GM12864 (cell line): ENCODE measurements around the gene SPINK14.

ENCODE experiments used
- DNase-seq: peaks from one replicate; pipeline ENCODE4 v3.0.0-alpha.2; 2011; ENCODE audit warnings: low read depth
- H3K4me3 ChIP-seq: 2 replicates; pipeline ENCODE4 v1.5.1; 2011; ENCODE audit warnings: mild to moderate bottlenecking, low read depth, low read length, control low read depth
- TF ChIP-seq, protein P1 (sequence below): IDR thresholded peaks from 2 replicates; pipeline ENCODE4 v1.5.1; 2011; ENCODE audit warnings: low read depth, mild to moderate bottlenecking, moderate library complexity, low read length, control low read depth, inconsistent platforms; ENCODE audit errors: missing control alignments

Gene SPINK14

DNA sequence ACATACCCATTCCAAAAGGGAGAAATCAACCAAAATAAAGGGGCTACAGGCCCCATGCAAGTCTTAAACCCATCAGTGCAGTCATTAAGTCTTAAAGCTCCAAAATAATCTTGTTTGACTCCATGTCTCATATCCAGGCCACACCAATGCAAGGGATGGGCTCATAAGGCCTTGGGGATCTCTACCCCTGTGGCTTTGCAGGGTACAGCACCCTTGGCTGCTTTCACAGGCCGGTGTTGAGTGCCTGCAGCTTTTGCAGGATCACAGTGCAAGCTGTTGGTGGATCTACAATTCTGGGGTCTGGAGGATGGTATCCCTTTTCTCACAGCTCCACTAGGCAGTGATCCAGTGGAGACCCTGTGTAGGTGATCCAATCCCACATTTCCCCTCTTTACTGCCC lies 5.0 kb upstream of the SPINK14 start:
- TF ChIP-seq, protein P1, sequence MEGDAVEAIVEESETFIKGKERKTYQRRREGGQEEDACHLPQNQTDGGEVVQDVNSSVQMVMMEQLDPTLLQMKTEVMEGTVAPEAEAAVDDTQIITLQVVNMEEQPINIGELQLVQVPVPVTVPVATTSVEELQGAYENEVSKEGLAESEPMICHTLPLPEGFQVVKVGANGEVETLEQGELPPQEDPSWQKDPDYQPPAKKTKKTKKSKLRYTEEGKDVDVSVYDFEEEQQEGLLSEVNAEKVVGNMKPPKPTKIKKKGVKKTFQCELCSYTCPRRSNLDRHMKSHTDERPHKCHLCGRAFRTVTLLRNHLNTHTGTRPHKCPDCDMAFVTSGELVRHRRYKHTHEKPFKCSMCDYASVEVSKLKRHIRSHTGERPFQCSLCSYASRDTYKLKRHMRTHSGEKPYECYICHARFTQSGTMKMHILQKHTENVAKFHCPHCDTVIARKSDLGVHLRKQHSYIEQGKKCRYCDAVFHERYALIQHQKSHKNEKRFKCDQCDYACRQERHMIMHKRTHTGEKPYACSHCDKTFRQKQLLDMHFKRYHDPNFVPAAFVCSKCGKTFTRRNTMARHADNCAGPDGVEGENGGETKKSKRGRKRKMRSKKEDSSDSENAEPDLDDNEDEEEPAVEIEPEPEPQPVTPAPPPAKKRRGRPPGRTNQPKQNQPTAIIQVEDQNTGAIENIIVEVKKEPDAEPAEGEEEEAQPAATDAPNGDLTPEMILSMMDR = no peak
- no peak overlapping the region for H3K4me3 ChIP-seq
- no peak for DNase-seq

DNA sequence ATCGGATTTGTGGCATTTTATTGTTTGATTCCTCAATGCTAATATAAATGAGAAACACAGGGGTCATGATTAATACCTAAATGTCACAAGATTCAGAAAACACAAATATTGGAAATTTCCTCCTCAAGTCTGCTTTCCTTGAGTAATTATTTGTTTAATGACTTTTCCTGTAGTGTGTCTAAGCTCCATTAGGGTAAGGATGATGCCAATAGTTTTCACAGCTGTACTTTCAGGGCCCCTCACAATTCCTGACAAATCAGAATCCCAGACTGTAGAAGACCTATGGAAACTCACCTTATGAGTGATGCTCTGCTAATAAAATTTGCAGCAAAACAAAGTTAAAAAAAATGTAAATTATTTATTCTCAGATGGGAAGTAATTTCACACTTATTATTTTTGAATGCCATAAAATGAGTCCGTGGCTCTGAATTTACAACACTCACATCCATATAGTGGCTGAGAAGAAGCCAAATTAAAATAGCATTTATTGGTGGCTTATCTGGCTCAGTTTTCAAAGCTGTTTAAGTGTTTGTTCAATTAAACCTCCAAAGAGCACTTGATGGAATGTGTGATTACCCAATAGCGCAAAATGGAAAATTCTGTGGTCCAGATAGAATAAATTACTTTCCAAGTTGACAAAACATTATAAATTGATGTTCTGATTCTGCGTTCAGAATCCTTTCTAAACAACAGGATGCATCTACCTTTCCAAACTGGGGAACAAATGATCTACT lies 1.6 kb upstream of the SPINK14 start:
- no peak overlapping the region for H3K4me3 ChIP-seq
- TF ChIP-seq, protein P1 = no peak
- DNase-seq = no peak

DNA sequence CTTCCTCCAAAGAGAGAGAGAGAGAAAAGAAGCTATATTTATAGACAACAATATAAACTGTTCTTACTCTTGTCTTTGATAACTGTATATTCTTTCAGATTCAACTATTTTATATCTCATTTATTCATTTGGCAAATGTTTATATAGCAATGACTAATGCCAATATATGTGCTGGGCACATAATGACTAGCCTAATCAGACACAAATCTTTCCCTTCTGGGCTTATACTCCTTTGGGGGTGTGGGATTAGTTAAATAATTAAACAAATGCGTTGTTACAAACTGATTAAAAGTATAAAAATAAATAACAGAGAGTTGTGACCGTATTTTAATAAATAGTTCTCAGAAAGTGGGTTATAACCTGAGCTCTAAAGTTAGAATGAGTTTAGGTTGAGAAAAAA lies 4.0 kb downstream of the SPINK14 start:
- TF ChIP-seq, protein P1 = no peak
- H3K4me3 ChIP-seq = no peak overlapping the region
- no peak for DNase-seq

DNA sequence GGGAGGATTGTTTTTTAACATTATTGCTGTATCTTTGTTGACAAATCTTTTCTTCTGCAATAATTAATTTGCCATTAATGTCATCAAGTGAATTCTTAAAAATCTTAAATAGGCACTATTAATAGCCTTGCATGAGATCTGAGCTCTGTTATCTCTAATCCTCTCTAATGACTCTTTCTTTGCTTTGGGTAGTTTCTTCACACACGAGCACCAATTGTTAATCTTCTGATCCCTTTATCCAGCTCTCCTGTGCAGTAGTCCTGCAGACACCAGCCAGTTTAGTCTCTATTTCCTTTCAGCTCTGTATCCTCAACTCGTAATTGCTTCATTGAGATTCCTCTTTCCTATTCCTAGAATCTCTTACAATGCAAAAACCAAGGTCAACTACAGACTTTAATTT lies 8.1 kb downstream of the SPINK14 start:
- no peak for DNase-seq
- TF ChIP-seq, protein P1 = no peak
- no peak overlapping the region for H3K4me3 ChIP-seq

DNA sequence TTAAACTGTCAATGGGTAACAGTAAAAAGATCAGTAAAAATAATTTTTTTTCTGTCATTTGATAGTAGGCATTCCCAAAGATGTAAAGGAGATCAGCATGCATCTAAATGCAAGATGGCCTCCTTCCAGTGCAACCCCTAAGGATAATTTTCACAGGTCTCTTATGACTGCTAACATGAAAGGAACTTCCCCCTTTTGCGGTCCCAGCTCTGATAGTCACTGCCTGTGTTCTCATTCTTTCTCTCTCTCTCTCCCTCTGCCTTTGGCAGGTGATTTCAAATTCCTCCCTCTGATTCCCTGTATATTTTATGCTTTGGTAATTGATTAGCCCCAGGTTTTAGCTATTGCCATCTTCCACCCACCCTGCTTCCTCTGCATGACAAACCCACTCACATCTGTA lies 8.9 kb downstream of the SPINK14 start:
- TF ChIP-seq, protein P1 = no peak
- no peak overlapping the region for H3K4me3 ChIP-seq
- no peak for DNase-seq

DNA sequence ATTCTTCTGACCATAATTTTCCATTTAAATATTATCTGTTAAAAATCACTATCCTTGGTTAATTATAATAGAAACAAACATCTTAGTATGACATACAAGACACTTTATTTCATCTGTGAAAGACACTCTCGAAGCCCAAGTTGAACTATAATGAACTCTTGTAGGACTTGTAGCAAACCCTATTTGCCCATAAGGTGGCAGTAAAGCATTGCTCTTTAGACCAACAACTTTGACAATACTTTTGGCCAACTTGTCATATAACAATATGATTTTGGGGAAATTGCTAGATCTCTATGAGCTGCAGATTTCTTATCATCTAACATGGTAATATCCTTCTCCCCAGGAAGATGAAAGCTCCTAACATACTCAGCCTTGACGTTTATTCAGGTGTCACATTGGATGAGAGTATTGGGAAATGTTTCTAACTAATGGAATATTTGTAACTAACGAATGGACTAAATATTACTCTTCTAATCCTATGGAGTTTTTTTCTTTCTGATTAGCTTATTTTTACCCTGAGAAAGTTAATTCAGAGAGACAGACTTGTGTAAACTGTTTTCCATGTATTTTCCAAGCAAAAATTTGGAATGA lies 11.0 kb downstream of the SPINK14 start:
- peak; percentile 30 for DNase-seq
- no peak overlapping the region for H3K4me3 ChIP-seq
- TF ChIP-seq, protein P1 = peak; percentile 48

DNA sequence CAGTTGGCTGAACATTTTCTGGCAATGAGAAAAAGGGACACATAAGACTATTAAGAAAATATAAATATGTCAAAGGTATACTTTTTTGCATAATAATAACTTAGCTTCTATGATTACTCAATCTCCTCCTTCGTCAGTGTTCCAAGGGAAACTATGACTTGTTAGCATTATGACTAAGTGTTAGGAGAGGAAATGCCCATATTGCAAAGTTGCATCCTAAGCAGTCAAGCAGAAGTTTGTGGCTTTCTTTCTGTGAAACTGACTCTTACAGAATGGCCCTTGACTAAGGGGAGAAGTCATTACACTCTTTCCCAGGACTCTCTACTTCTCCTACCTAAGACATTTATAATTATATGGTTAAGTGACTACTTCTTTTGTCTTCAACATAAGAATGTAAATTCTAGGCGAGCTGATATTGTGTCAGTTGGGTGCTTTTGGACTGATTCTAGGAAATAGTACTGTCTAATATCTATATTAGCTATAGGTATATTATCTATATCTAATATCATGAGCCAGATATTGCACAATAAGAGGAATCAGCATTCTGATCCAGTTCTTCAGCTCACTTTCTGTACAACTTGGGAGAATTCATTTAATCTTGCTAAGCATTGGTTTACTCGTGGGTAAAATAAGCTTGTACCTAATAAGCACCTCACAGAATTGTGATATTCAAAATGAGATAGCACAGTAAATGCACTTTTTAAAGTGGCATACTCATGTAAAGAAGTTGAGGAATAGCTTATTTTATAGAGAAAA lies 18.1 kb downstream of the SPINK14 start:
- H3K4me3 ChIP-seq = no peak overlapping the region
- TF ChIP-seq, protein P1 = no peak
- DNase-seq = no peak
